Measurements from ENCODE around the gene SNRNP48.

SNRNP48 gene

GRCh38 chr6:7589949-7590917, at the start of gene SNRNP48:
SNRNP48 (plus strand) TSS chr6:7590198; CDS start chr6:7590258, 60 bp downstream.
- H3K4me1 ChIP-seq (ENCODE audit: control insufficient read depth, insufficient read depth, low read length): peaks cover 12% of the 10 kb centered on the region
- peak within 1 kb of the TSS; percentile 95 for H3K4me3 ChIP-seq (ENCODE audit: low read length)
- peaks cover 7% of the 10 kb centered on the region for H3K36me3 ChIP-seq (ENCODE audit: control insufficient read depth, insufficient read depth, low read length)
- peak within 1 kb of the TSS; percentile 66 for H3K27ac ChIP-seq (ENCODE audit: low read depth, low read length)
- no peaks in the 10 kb centered on the region for H3K27me3 ChIP-seq (ENCODE audit: control insufficient read depth, insufficient read depth, low read length)
- peak within 1 kb of the TSS; percentile 68 for H3K9ac ChIP-seq (ENCODE audit: low read length)

GRCh38 chr6:7540595-7540994, 49.4 kb upstream of the SNRNP48 start:
- Histone ChIP-seq H3K27me3 (ENCODE audit: control insufficient read depth, insufficient read depth, low read length) (peaks cover 17% of the 10 kb centered on the region), H3K9ac (ENCODE audit: low read length) (no peak overlapping the region), H3K27ac (ENCODE audit: low read depth, low read length) (no peak overlapping the region), H3K4me1 (ENCODE audit: control insufficient read depth, insufficient read depth, low read length) (no peaks in the 10 kb centered on the region), H3K36me3 (ENCODE audit: control insufficient read depth, insufficient read depth, low read length) (no peaks in the 10 kb centered on the region), H3K4me3 (ENCODE audit: low read length) (peak overlapping the region; percentile 76)

- Histone ChIP-seq H3K27ac (ENCODE audit: low read depth, low read length) (peak within 1 kb of the TSS; percentile 55), H3K27me3 (ENCODE audit: control insufficient read depth, insufficient read depth, low read length) (peaks cover 17% of the 10 kb centered on the region)
These were observed 48.6 kb upstream of the SNRNP48 start, which contains the start of gene DSP for GRCh38 chr6:7541175-7542064. DSP (plus strand) TSS chr6:7541671; CDS start chr6:7541916, 245 bp downstream.

DNA sequence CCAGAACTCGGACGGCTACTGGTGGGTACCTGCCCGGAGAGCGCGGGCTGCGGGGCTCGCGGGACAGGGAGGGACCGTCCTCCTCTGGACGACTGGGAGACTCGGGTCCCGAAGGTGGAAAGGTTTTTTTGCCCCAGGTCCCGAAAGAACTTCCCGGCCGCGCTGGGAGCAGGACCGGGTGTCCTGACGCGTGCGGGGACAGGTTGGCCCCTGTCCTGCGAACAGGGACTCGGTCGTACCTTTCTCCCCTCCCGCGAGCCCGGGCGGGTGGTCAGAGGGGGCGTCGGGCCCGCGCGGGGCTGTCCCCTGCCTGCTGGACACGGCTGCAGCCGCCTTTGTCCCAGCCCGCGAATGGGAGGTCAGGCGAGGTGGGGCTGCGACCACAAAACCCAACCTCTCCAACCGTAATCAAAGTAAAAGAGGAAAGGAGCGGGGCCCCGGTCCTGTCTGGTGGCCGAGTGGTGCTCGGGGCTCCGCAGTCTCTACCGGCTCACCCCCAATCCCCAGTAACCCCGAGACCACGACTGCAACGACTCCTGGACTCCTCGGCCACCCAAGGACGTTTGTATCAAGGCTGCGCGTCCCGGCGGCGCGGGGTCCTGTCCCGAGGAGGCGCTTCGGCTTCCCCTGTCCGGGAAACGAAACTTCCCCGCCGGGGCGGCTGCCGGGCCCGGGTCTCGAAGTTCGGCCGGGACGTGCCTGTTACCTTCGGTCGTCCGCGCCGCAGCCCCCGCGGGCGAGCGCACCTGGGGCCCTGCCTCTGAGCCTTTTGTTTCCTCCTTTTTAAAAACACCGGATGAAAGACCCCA, 47.7 kb upstream of the SNRNP48 start:
- Histone ChIP-seq H3K27ac (ENCODE audit: low read depth, low read length) (no peak overlapping the region), H3K9ac (ENCODE audit: low read length) (peak overlapping the region; percentile 67), H3K27me3 (ENCODE audit: control insufficient read depth, insufficient read depth, low read length) (peaks cover 17% of the 10 kb centered on the region)

More at GRCh38 chr6:7541175-7542064, 48.6 kb upstream of the SNRNP48 start, which contains the start of gene DSP:
- Histone ChIP-seq H3K36me3 (ENCODE audit: control insufficient read depth, insufficient read depth, low read length) (no peaks in the 10 kb centered on the region), H3K9ac (ENCODE audit: low read length) (peak within 1 kb of the TSS; percentile 67), H3K4me1 (ENCODE audit: control insufficient read depth, insufficient read depth, low read length) (no peaks in the 10 kb centered on the region), H3K4me3 (ENCODE audit: low read length) (peak within 1 kb of the TSS; percentile 76)

GRCh38 chr6:7542874-7543624, 46.9 kb upstream of the SNRNP48 start:
- Histone ChIP-seq H3K9ac (ENCODE audit: low read length) (peak overlapping the region; percentile 45), H3K4me1 (ENCODE audit: control insufficient read depth, insufficient read depth, low read length) (no peaks in the 10 kb centered on the region), H3K27ac (ENCODE audit: low read depth, low read length) (no peak overlapping the region), H3K4me3 (ENCODE audit: low read length) (peak overlapping the region; percentile 76), H3K27me3 (ENCODE audit: control insufficient read depth, insufficient read depth, low read length) (peaks cover 17% of the 10 kb centered on the region), H3K36me3 (ENCODE audit: control insufficient read depth, insufficient read depth, low read length) (no peaks in the 10 kb centered on the region)

More for the DNA sequence above, 47.7 kb upstream of the SNRNP48 start:
- peak overlapping the region; percentile 76 for H3K4me3 ChIP-seq (ENCODE audit: low read length)
- no peaks in the 10 kb centered on the region for H3K4me1 ChIP-seq (ENCODE audit: control insufficient read depth, insufficient read depth, low read length)
- H3K36me3 ChIP-seq (ENCODE audit: control insufficient read depth, insufficient read depth, low read length): no peaks in the 10 kb centered on the region

DNA sequence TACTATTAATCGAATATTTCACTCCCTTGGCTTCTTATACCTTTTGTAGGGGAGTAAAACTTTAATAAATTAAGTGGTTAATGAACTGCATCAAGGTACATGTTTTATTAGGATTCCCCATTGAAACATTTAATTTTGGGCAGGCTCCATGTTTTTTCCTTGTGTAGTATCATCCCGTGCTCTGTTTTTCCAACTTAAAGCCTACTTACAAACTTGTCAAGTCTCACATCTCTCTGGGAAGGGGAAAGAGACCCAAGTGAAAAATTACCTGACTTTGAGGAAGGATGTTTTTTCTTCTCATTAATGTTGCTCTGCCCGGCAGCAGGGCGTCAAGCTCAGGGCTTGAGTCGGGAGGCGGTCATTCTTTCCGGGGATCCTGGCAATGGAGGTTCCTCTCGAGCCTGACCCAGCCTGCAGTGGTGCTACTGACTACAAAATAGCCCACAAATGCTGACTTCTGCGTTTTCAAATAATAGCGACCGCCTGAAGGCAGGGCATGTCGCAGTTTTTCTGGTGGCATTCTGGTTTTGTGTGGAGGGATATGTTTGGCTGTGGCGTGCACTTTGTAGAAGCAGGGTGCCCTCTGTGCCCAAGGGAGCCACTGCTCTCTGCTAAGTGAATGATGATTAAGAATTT, 46.1 kb upstream of the SNRNP48 start:
- no peak overlapping the region for H3K27ac ChIP-seq (ENCODE audit: low read depth, low read length)
- peaks cover 11% of the 10 kb centered on the region for H3K27me3 ChIP-seq (ENCODE audit: control insufficient read depth, insufficient read depth, low read length)
- H3K9ac ChIP-seq (ENCODE audit: low read length): peak overlapping the region; percentile 27
- no peaks in the 10 kb centered on the region for H3K4me1 ChIP-seq (ENCODE audit: control insufficient read depth, insufficient read depth, low read length)
- H3K36me3 ChIP-seq (ENCODE audit: control insufficient read depth, insufficient read depth, low read length): no peaks in the 10 kb centered on the region
- H3K4me3 ChIP-seq (ENCODE audit: low read length): peak overlapping the region; percentile 45

- H3K36me3 ChIP-seq (ENCODE audit: control insufficient read depth, insufficient read depth, low read length): no peaks in the 10 kb centered on the region
- H3K4me3 ChIP-seq (ENCODE audit: low read length): no peak overlapping the region
- H3K27ac ChIP-seq (ENCODE audit: low read depth, low read length): no peak overlapping the region
- H3K27me3 ChIP-seq (ENCODE audit: control insufficient read depth, insufficient read depth, low read length): peaks cover 10% of the 10 kb centered on the region
- no peak overlapping the region for H3K9ac ChIP-seq (ENCODE audit: low read length)
- no peaks in the 10 kb centered on the region for H3K4me1 ChIP-seq (ENCODE audit: control insufficient read depth, insufficient read depth, low read length)
These were observed 45.4 kb upstream of the SNRNP48 start for GRCh38 chr6:7544597-7544996.

GRCh38 chr6:7545316-7546019, 44.5 kb upstream of the SNRNP48 start:
- H3K4me3 ChIP-seq (ENCODE audit: low read length): no peak overlapping the region
- H3K27me3 ChIP-seq (ENCODE audit: control insufficient read depth, insufficient read depth, low read length): peaks cover 8% of the 10 kb centered on the region
- H3K27ac ChIP-seq (ENCODE audit: low read depth, low read length): no peak overlapping the region
- H3K36me3 ChIP-seq (ENCODE audit: control insufficient read depth, insufficient read depth, low read length): no peaks in the 10 kb centered on the region
- no peaks in the 10 kb centered on the region for H3K4me1 ChIP-seq (ENCODE audit: control insufficient read depth, insufficient read depth, low read length)
- no peak overlapping the region for H3K9ac ChIP-seq (ENCODE audit: low read length)

DNA sequence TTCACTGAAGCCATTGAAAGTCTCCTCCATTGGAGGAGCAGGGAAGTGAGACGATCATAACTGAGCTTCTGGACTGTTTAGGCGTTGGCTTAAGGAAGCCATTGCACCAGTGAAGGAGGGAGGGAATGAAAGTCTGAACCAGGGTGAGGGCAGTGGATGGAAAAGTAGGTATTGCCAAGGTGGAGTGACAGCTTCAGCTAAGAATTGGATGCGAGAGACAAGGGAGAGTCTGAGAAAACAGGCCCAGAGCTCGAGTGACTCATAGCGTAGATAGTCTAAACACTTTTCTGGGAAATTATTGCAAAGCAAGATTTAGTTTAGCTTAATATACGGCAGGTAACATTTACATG, 44.0 kb upstream of the SNRNP48 start:
- H3K4me1 ChIP-seq (ENCODE audit: control insufficient read depth, insufficient read depth, low read length): no peaks in the 10 kb centered on the region
- H3K9ac ChIP-seq (ENCODE audit: low read length): no peak overlapping the region
- H3K27me3 ChIP-seq (ENCODE audit: control insufficient read depth, insufficient read depth, low read length): peaks cover 6% of the 10 kb centered on the region
- no peak overlapping the region for H3K27ac ChIP-seq (ENCODE audit: low read depth, low read length)
- H3K4me3 ChIP-seq (ENCODE audit: low read length): no peak overlapping the region
- no peaks in the 10 kb centered on the region for H3K36me3 ChIP-seq (ENCODE audit: control insufficient read depth, insufficient read depth, low read length)

GRCh38 chr6:7546383-7546782, 43.6 kb upstream of the SNRNP48 start:
- peaks cover 6% of the 10 kb centered on the region for H3K27me3 ChIP-seq (ENCODE audit: control insufficient read depth, insufficient read depth, low read length)
- H3K4me1 ChIP-seq (ENCODE audit: control insufficient read depth, insufficient read depth, low read length): no peaks in the 10 kb centered on the region
- H3K9ac ChIP-seq (ENCODE audit: low read length): no peak overlapping the region
- no peak overlapping the region for H3K4me3 ChIP-seq (ENCODE audit: low read length)
- no peaks in the 10 kb centered on the region for H3K36me3 ChIP-seq (ENCODE audit: control insufficient read depth, insufficient read depth, low read length)
- no peak overlapping the region for H3K27ac ChIP-seq (ENCODE audit: low read depth, low read length)
